Keratinocyte (primary cell): ENCODE measurements around the gene MVB12B.

ENCODE experiments used
- CTCF ChIP-seq, 3 experiments: IDR thresholded peaks in 1 of 3; conservative IDR thresholded peaks in 1 of 3; optimal IDR thresholded peaks in 1 of 3; 2 replicates in 2 of 3; 3 replicates in 1 of 3; pipeline versions ENCODE3 to v1.5.1; 2011; ENCODE audit warnings: low read length in 3 of 3, mild to moderate bottlenecking in 3 of 3, moderate library complexity in 2 of 3, control low read depth in 1 of 3, inconsistent platforms in 1 of 3; ENCODE audit not compliant: insufficient read depth in 2 of 3; ENCODE audit errors: extremely low read depth in 1 of 3
- EZH2 ChIP-seq: IDR thresholded peaks from one replicate; pipeline ENCODE4 v1.6.1; 2012; ENCODE audit warnings: inconsistent platforms, mild to moderate bottlenecking, low read length, moderate library complexity

GRCh38 chr9:126413391-126414068 is 86.9 kb downstream of the MVB12B start:
- no peak for TF ChIP-seq CTCF (optimal IDR thresholded peaks at IDR 0.05 in 1 of 3, IDR thresholded peaks at IDR 0.05 in 1 of 3, conservative IDR thresholded peaks at IDR 0.05 in 1 of 3; ENCODE audit: extremely low read depth in 1 of 3, insufficient read depth in 2 of 3, low read length in 3 of 3)
- no peak for TF ChIP-seq EZH2
